Dedifferentiated amniotic fluid mesenchymal stem cell (primary cell): ENCODE results near the gene PLEK.
"Not testable (repeated sequence)": the region's sequence is repeated elsewhere in the genome, so short reads cannot be mapped to it uniquely, and the experiment has no call there.

Source experiments
- DNase-seq: peaks from one replicate; pipeline ENCODE4 v3.0.0-alpha.2; 2016; ENCODE audit errors: extremely low spot score

Gene PLEK, protein sequence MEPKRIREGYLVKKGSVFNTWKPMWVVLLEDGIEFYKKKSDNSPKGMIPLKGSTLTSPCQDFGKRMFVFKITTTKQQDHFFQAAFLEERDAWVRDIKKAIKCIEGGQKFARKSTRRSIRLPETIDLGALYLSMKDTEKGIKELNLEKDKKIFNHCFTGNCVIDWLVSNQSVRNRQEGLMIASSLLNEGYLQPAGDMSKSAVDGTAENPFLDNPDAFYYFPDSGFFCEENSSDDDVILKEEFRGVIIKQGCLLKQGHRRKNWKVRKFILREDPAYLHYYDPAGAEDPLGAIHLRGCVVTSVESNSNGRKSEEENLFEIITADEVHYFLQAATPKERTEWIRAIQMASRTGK

GRCh38 chr2:68365087-68365486, at the start of gene PLEK:
Gene PLEK, plus strand, starts transcription at chr2:68365282. Its CDS starts 70 bp downstream, at chr2:68365352.
- DNase-seq: no peak

DNA sequence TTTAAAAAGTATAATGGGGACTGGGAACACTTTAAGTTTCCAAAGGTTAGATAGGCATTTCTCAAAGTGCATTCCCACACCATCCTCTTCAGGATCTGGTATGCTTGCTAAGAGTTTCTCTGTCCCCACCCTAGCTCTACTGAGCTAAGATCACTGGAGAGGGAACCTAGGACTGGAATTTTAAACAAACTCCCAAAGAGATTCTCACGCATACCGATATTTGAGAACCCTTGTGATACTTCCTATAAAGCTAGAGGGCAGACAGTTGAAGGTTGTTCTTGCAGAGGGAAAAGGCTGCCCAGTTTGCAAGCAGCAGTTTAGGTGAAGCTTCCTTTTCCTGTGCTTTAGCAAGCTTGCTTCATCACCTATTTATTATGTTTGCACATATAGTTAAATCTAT, 49.0 kb upstream of the PLEK start:
- no peak for DNase-seq

DNA sequence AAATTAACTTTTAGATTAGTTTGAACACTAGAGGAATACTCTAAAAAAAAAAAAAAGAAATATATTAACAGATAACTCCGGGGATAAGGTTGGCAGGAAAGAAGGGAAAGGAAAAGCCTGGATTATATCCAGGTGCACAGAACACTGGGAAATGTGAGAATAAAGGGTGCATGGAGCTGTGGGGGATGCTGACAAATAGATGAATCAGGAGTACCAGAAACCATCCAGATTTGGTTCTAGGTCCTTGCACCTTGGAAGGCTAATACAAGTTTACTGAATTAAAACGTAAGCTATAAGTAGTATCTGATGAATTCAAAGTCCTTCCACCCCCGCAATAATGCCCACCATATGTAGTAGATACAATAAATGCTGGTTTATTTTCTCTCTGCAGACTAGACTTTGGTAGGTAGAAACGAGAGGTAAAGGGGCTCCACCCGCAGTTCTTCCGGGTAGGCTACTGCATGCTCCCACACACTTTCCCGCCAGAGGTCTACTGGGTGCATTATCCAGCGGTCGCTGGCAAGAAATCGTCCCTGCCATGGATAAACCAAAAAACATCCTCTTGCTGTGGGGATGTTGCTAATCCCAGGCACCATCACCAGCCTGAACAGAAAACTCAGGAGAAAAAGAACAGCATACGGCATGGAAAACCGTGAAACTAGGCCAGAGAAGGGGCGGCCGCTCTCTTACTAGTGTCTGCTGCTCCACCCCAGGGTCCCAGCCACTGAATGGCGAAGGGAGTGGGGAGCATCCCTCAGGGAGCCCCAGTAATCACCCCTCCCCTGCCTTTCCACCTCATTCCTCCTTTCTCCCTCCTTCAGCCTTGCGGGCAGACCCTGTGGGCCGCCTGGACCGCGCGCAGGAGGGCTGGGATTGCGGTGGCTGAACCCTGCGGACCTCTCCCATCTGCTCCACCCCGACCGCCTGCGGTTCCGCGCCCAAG, 46.8 kb upstream of the PLEK start:
- DNase-seq: no peak

DNA sequence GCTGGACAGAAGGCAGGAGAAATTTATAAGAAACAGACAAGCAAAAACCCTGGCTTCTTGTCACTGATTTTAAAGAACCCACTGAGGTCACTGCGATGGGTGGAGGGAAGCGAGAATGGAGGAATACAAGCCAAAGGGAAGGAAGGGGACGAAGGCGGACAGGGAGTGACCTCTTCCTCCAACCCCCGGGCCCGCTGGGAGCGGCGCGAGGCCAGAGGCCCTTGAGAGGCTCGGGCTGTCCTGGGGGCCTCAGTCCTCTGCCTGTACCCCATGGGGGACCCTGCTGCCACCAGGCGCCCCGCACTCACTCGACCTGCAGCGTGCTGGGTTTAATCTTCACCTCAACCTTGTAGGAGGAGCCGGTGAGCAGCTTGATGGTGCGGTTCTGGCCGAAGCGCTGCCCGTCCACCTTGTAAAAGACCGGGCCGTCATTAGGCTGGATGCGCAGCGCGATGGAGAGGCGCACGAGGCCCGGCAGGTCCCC, 46.1 kb upstream of the PLEK start:
- no peak for DNase-seq

DNA sequence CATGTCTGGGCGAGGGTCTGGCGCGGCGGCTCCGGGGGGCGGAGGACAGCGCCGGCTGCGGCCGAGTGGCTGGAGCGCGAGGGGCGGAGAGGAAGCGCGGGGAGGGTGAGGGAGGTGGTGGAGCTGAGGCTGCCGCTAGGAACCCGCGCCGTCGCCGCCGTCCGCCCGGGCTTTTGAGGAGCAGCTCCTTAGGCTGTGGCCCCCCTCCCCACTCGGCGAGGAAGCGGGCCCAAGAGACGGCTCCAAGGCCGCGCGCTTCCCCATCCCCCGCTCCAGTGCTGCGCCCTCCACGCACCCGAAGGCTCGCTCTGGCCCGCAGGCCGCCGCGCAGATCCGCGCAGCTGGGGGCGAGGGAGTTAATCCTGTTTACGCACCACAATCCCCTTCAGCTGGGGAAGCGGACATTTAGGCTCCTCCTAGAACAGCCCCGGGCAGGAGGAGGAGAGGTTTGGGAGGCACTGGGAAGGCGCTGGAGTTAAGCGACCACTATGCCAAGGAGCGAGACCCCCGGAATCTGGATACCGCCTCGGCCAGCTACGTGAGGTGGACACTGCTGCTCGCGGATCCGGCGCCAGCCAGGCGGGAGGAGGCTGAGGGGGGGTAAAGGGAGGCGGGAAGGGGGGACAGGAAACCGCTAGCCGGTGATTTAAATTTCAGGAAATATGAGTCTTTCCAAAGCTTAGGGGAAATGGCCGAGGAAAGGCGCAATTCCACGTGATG, 45.5 kb upstream of the PLEK start, which contains the start of gene CNRIP1:
Gene CNRIP1 (minus strand): TSS at position 552 of the 720 bp plus-strand sequence. CDS start 549 bp downstream, at position 3.
- peak; percentile 78 for DNase-seq

DNA sequence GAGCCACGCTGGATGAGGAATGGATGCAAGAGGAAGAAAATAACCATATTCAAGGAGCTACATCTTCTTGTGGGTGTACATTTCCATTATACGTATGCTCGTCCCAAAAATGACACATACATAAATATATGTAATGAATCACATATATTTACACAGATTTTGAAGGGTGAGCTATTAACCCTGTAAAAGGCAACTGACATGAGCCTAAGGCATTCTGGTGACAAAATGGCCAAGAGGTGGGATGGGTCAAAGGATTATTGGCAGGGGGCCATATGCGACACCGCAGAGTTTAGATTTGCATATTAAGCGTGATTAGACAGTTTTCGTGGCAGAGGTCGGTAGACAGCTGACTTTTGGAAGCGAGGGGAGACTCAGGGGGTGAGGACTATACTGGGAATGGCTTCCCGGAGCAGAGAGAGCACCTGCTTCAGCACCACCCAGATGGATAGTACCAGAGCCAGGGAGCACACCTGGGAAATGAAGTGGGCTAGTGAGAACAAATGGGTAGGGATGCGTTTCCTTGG, 44.9 kb upstream of the PLEK start:
- no peak for DNase-seq

- DNase-seq: no peak
Measured at GRCh38 chr2:68325056-68325455, 40.0 kb upstream of the PLEK start.

DNA sequence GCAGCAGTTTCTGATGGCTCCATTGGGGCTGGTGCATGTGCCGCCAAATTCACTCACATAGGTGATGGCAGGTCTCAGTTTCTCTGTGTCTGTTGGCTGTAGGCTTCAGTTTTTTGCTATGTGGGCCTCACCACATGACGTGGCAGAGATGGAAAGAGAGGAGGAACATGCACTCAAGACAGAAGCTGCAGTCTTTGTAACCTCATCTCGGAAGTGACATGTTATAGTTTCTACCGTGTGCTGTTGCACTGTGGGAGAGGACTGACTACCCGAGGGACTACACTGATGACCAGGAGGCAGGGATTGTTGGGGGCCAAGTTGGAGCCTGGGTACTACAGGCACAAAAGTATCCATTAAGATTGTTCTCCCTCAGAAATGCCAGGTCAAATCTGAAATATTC, 36.2 kb upstream of the PLEK start:
- no peak for DNase-seq

DNA sequence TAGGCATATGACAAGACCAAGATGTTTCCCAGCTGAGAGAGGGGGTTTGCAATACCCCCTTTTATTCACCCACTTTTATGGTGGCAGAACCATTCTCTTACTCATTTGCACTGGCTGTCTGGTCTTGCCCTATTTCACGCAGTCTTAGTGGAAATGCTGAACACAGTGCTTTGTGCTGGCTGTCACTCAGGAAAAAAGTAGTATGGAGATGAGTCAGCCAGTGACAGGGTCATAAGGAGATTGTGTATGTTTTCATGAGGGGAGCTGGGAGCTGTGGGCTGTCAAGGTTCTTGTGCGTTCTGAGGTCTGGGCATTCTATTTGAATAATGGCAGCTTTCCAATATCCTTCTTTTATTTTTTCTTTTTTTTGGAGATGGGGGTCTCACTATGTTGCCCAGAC, 34.4 kb upstream of the PLEK start:
- no peak for DNase-seq

DNA sequence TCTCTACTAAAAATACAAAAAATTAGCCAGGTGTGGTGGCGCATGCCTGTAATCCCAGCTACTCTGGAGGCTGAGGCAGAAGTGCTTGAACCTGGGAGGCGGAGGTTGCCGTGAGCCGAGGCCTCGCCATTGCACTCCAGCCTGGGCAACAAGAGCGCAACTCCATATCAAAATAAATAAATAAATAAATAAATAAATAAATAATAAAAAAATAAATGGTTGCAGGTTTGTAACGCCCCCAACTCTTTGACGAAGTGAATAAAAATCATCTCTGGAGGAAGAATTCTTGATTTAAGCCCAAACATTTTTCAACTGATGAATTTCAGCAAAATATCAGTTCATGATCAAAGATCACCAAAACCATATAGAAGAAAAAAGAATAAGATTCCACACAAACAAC, 32.1 kb upstream of the PLEK start:
- no peak for DNase-seq

- DNase-seq: no peak
Measured at GRCh38 chr2:68333931-68334330, 31.2 kb upstream of the PLEK start.

GRCh38 chr2:68336192-68336591, 28.9 kb upstream of the PLEK start:
- no peak for DNase-seq

- DNase-seq: no peak
Measured at GRCh38 chr2:68340226-68341061, 24.6 kb upstream of the PLEK start.

GRCh38 chr2:68341062-68341329, 24.1 kb upstream of the PLEK start:
- no peak for DNase-seq

- DNase-seq: no peak
Measured at GRCh38 chr2:68341583-68341982, 23.5 kb upstream of the PLEK start.

GRCh38 chr2:68342470-68342869, 22.6 kb upstream of the PLEK start:
- no peak for DNase-seq

- no peak for DNase-seq
Measured at GRCh38 chr2:68344031-68344430, 21.1 kb upstream of the PLEK start.

DNA sequence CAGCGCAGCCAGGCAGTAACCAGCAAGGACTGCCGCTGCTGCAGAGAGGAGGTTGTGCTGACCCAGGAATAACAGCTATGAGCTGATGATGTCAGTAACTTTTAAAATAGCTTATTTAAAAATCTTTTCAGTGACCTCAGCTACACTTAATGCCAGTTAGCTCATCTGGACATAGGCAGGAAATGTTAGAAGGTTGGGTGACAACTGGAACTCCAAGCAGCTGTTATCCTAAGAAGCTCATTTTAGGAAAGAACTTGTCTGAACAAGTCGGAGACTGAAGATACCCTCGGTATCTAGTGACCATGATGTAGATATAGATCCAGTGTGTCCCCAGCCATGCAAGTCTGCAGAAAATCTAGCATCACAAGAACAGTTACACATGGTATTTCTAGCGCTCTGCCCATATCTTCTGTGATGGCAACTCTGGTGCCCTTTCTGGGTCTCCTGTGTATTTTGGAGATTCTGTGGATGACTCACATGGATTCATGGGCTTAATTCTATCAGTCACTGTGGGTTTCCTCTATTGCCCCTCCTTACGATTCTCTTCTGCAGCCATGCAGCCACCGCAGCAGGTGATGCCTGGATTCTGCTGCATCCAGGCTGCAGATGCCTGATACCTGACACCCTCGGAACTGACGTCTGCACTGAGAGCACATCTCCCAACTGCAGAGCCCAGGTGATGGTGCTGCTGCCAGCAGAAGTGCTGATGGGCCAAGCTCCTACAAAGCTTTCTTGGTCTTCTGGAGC, 19.8 kb upstream of the PLEK start:
- no peak for DNase-seq

GRCh38 chr2:68349091-68349490, 16.0 kb upstream of the PLEK start:
- not testable (repeated sequence) for DNase-seq

DNA sequence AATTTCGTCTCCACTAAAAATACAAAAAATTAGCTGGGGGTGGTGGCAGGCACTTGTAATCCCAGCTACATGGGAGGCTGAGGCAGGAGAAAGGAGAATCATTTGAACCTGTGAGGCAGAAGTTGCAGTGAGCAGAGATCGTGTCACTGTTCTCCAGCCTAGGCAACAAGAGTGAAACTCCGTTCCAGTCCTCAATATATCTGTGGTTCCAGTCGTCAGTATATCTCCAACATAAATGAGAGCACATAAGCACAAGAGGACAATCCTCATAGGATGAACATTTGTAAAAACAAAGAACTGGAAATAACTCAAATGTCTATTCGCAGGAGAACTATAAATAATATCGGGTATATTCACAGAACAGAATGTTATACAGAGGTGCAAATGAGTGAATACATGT, 13.1 kb upstream of the PLEK start:
- no peak for DNase-seq
